ENCODE data around the gene DNAJC22.

The DNAJC22 gene

DNA sequence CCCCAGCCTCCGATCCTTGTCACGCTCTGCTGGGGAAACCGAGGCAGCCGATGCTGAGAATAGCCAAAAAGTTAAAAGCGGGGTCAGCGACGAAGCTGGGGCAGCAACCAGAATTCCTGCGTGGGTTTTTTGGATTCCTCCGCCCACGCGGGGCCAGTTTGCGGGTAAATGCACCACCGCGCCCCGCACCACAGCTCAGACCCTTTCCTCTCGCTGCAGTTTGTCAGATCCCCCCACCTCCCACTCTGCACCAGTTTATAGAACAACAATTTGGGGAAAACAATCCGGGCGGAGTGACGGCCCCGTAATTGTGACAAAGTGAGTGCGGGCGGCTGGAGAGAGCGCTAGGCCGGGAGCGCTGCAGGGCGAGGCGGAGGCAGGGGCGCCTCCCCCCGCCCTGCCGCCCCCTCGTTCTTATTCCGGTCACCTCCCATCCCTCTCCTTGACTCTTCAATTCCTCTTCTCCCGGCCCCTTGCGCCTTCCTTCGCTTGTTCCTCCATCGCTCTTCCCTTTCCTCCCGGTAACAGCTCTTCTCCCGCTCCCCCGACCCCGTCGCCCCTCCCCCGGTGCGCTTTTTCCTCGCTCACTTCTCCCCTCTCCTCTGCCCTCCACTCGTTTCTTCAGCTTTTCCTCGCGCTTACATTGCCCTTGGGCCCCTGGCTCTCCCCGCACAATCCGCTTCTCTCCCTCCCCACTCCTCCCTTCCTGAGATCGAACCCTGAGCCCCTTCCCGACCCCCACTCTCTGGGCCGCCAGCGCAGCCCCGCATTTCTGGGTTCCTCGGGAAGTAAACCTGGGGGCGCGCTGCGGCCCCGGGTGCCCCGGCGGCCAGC is 646 bp upstream of the DNAJC22 start:
- TF ChIP-seq, protein P1, sequence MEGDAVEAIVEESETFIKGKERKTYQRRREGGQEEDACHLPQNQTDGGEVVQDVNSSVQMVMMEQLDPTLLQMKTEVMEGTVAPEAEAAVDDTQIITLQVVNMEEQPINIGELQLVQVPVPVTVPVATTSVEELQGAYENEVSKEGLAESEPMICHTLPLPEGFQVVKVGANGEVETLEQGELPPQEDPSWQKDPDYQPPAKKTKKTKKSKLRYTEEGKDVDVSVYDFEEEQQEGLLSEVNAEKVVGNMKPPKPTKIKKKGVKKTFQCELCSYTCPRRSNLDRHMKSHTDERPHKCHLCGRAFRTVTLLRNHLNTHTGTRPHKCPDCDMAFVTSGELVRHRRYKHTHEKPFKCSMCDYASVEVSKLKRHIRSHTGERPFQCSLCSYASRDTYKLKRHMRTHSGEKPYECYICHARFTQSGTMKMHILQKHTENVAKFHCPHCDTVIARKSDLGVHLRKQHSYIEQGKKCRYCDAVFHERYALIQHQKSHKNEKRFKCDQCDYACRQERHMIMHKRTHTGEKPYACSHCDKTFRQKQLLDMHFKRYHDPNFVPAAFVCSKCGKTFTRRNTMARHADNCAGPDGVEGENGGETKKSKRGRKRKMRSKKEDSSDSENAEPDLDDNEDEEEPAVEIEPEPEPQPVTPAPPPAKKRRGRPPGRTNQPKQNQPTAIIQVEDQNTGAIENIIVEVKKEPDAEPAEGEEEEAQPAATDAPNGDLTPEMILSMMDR (IDR thresholded peaks at IDR 0.05; ENCODE audit: low read depth, low read length) = no peak
- Histone ChIP-seq H3K27ac (no peak overlapping the region), H3K27me3 (ENCODE audit: insufficient read depth, low read depth, severe bottlenecking) (peaks cover 58% of the 10 kb centered on the region), H3K9me3 (ENCODE audit: severe bottlenecking) (no peaks in the 10 kb centered on the region), H3K4me3 (ENCODE audit: low read depth, low read length) (peak overlapping the region; percentile 32), H3K36me3 (no peaks in the 10 kb centered on the region)
- DNase-seq = no peak

GRCh38 chr12:49347311-49348193 is 864 bp downstream of the DNAJC22 start:
- no peaks in the 10 kb centered on the region for H3K36me3 ChIP-seq
- no peaks in the 10 kb centered on the region for H3K9me3 ChIP-seq (ENCODE audit: severe bottlenecking)
- peak; percentile 84 for DNase-seq
- H3K27ac ChIP-seq = no peak overlapping the region
- TF ChIP-seq, protein P1 (IDR thresholded peaks at IDR 0.05; ENCODE audit: low read depth, low read length) = peak; percentile 87
- peaks cover 48% of the 10 kb centered on the region for H3K27me3 ChIP-seq (ENCODE audit: insufficient read depth, low read depth, severe bottlenecking)
- peak overlapping the region; percentile 32 for H3K4me3 ChIP-seq (ENCODE audit: low read depth, low read length)

DNA sequence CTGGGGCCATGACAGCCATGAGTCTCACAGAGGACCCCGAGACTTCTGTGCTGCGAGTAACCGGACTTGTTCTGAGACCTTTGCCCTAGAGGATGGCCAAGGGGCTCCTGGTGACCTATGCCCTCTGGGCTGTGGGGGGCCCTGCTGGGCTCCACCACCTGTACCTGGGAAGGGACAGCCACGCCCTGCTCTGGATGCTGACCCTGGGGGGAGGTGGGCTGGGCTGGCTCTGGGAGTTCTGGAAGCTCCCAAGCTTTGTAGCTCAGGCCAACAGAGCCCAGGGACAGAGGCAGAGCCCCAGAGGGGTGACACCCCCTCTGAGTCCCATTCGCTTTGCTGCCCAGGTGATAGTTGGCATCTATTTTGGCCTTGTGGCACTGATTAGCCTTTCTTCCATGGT is 2.1 kb downstream of the DNAJC22 start:
- no peak for DNase-seq
- H3K27me3 ChIP-seq (ENCODE audit: insufficient read depth, low read depth, severe bottlenecking) = peaks cover 37% of the 10 kb centered on the region

DNA sequence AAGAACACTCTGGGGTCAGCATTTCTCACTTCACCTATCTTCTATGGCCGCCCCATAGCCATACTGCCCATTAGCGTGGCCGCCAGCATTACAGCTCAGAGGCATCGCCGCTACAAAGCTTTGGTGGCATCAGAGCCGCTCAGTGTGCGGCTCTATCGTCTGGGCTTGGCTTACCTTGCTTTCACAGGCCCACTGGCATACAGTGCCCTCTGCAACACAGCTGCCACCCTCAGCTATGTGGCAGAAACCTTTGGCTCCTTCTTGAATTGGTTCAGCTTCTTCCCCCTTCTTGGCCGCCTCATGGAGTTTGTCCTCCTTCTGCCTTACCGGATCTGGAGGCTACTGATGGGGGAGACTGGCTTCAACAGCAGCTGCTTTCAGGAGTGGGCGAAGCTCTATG is 2.6 kb downstream of the DNAJC22 start:
- Histone ChIP-seq H3K36me3 (no peaks in the 10 kb centered on the region), H3K27ac (no peak overlapping the region), H3K27me3 (ENCODE audit: insufficient read depth, low read depth, severe bottlenecking) (peaks cover 32% of the 10 kb centered on the region), H3K9me3 (ENCODE audit: severe bottlenecking) (no peaks in the 10 kb centered on the region), H3K4me3 (ENCODE audit: low read depth, low read length) (no peak overlapping the region)
- TF ChIP-seq, protein P1 (IDR thresholded peaks at IDR 0.05; ENCODE audit: low read depth, low read length) = no peak
- no peak for DNase-seq

More for the DNA sequence above, 2.1 kb downstream of the DNAJC22 start:
- H3K9me3 ChIP-seq (ENCODE audit: severe bottlenecking) = no peaks in the 10 kb centered on the region
- H3K4me3 ChIP-seq (ENCODE audit: low read depth, low read length) = no peak overlapping the region
- H3K36me3 ChIP-seq = no peaks in the 10 kb centered on the region
- TF ChIP-seq, protein P1 (IDR thresholded peaks at IDR 0.05; ENCODE audit: low read depth, low read length) = no peak
- H3K27ac ChIP-seq = no peak overlapping the region

DNA sequence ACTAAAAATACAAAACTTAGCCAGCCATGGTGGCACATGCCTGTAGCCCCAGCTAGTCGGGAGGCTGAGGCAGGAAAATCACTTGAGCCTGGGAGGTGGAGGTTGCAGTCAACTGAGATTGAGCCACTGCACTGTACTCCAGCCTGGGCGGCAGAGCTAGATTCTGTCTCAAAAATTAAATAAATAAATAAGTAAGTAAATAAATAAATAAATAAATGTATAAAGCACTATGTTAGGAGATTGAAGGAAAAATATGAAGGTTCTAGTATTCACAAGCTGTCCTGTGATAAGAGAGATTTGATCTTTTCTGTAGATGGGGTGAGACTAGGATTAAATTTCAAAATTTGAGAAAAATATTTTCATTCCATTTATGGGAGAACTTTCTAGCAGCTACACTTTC is 5.7 kb downstream of the DNAJC22 start:
- Histone ChIP-seq H3K27me3 (ENCODE audit: insufficient read depth, low read depth, severe bottlenecking) (peaks cover 1% of the 10 kb centered on the region), H3K27ac (no peak overlapping the region), H3K9me3 (ENCODE audit: severe bottlenecking) (no peaks in the 10 kb centered on the region), H3K36me3 (no peaks in the 10 kb centered on the region), H3K4me3 (ENCODE audit: low read depth, low read length) (no peak overlapping the region)
- no peak for DNase-seq
- TF ChIP-seq, protein P1 (IDR thresholded peaks at IDR 0.05; ENCODE audit: low read depth, low read length) = no peak

Data from WERI-Rb-1 (cell line).